BLaER1 (cell line): ENCODE data around the gene RUVBL2.

Experiments
- H3K27ac ChIP-seq: shearing (Covaris generic); formaldehyde crosslinking; 2 replicates; pipeline ENCODE4 v1.8.1; 2022
- H3K27me3 ChIP-seq: shearing (Covaris generic); formaldehyde crosslinking; 2 replicates; pipeline ENCODE4 v1.8.1; 2022
- H3K36me3 ChIP-seq: shearing (Covaris generic); formaldehyde crosslinking; 2 replicates; pipeline ENCODE4 v1.8.1; 2022
- H3K4me1 ChIP-seq: shearing (Covaris generic); formaldehyde crosslinking; 2 replicates; pipeline ENCODE4 v1.8.1; 2022
- H3K4me2 ChIP-seq: shearing (Covaris generic); formaldehyde crosslinking; 2 replicates; pipeline ENCODE4 v1.8.1; 2022
- H3K4me3 ChIP-seq: shearing (Covaris generic); formaldehyde crosslinking; 2 replicates; pipeline ENCODE4 v1.8.1; 2022
- H3K9ac ChIP-seq: shearing (Covaris generic); formaldehyde crosslinking; 2 replicates; pipeline ENCODE4 v1.8.1; 2022
- H3K9me3 ChIP-seq: shearing (Covaris generic); formaldehyde crosslinking; 2 replicates; pipeline ENCODE4 v1.8.1; 2022
- H4K20me1 ChIP-seq: shearing (Covaris generic); formaldehyde crosslinking; 2 replicates; pipeline ENCODE4 v1.8.1; 2022
- Cebpa-rat ChIP-seq: shearing (Covaris generic); IDR thresholded peaks from 2 replicates; pipeline ENCODE4 v1.8.1; 2022

The RUVBL2 gene

DNA sequence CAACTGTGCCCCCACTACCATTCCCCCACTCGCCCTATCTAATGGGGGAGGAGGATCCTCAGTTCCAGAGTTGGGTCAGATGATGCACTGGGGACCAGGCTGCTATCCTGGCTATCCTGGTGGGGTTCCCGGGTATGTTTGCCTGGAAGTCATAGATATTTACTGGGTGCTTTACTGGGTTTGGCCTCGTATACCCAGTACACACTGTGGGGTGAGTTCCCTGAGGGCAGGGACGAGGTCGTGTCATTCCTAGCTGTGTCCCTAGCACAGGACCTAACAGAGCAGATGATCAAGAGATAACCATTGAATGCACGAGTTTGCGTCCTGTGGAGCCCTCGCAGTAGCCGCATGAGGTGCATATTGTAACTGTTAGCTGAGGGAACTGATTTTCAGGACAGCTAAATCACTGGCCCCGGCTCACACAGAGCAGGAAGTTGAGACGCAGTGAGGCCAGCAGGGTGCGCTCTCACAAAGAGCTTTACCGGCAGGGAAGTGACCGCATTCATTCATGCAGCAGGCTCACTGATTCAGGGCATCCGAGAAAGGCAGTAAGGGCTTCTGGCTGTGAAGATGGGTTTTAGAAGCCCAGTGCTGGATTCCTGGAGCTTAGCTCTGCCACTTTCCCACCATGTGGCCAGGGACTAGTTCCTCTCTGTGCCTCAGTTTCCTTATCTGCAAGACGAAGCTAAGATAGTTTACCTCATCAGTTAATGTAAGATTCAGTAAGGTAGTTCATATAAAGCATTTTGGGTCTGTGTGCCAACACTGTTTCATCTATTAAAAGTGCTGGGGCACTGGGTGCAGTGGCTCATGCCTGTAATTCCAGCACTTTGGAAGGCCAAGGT is 6.0 kb downstream of the RUVBL2 start:
- TF ChIP-seq Cebpa-rat: no peak
- Histone ChIP-seq H3K36me3 (peaks cover 72% of the 10 kb centered on the region), H3K4me1 (peaks cover 17% of the 10 kb centered on the region), H3K27me3 (no peaks in the 10 kb centered on the region), H4K20me1 (peaks cover 67% of the 10 kb centered on the region), H3K27ac (no peak overlapping the region), H3K9ac (no peak overlapping the region), H3K9me3 (no peaks in the 10 kb centered on the region), H3K4me2 (no peak overlapping the region), H3K4me3 (no peak overlapping the region)

DNA sequence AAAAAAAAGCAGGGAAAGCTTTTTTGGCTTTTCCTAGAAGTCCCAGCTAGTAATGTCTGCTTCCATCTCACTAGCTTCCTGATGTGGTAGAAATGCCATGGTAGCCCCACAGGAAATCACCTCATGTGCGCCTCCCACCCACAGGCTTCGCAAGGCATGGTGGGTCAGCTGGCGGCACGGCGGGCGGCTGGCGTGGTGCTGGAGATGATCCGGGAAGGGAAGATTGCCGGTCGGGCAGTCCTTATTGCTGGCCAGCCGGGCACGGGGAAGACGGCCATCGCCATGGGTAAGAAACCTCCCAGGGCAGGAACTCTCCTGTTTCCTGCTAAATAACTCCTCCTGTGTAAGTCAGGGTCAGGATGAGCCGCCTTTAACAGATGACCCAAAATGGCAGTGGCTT is 10.4 kb downstream of the RUVBL2 start:
- H3K36me3 ChIP-seq: peaks cover 98% of the 10 kb centered on the region
- peaks cover 38% of the 10 kb centered on the region for H4K20me1 ChIP-seq
- no peak overlapping the region for H3K4me3 ChIP-seq
- no peaks in the 10 kb centered on the region for H3K9me3 ChIP-seq
- no peak for TF ChIP-seq Cebpa-rat
- no peaks in the 10 kb centered on the region for H3K4me1 ChIP-seq
- no peaks in the 10 kb centered on the region for H3K27me3 ChIP-seq
- H3K27ac ChIP-seq: no peak overlapping the region
- H3K9ac ChIP-seq: no peak overlapping the region
- H3K4me2 ChIP-seq: no peak overlapping the region

DNA sequence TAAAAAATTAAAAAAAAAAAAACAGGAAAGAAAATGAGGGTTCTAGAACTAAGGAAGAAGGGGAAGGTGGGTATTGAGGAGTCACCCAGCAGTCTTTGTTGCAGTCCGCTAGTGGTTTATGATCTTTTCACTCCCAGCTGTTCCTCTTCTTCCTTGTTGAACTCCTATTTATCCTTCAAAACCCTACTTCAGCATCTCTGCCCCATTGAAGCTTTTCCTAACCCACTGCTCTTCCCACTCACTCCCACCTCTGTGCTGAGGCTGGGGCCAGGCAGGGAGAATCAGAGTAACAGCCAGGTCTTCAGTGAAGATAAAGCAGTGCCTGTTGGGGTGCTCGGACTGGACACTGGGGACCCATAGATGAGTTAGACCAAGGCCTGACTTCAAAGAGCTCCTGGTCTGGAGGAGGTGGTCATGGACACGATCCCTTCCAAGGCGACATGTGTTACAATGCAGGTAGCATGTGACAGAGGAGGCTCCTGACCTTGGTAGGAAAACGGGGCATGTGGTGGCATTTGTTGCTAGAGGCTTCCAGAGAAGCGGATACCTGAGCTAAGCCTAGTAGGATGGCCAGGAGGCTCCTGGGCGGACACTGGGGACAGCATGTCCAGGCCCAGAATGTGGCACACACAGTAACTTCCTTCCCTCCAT is 11.4 kb downstream of the RUVBL2 start:
- Histone ChIP-seq H3K4me1 (no peaks in the 10 kb centered on the region), H4K20me1 (peaks cover 28% of the 10 kb centered on the region), H3K4me2 (no peak overlapping the region), H3K4me3 (no peak overlapping the region), H3K9me3 (no peaks in the 10 kb centered on the region), H3K36me3 (peaks cover 98% of the 10 kb centered on the region), H3K27ac (no peak overlapping the region), H3K9ac (no peak overlapping the region), H3K27me3 (no peaks in the 10 kb centered on the region)
- no peak for TF ChIP-seq Cebpa-rat

DNA sequence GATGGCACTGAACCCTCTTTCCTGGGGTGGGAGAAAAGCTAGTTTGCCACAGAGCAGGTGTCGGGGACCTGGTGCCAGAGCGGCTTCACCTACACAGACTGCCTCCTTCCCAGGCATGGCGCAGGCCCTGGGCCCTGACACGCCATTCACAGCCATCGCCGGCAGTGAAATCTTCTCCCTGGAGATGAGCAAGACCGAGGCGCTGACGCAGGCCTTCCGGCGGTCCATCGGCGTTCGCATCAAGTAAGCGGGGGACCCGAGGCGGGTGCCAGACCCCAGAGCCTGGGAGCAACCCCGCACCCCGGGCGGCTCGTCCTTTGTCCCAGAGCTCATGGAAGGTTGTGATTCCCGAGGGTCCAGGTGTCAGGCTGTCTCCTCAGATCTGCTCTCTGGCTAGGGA is 13.2 kb downstream of the RUVBL2 start:
- TF ChIP-seq Cebpa-rat: no peak
- Histone ChIP-seq H3K4me3 (no peak overlapping the region), H3K27ac (no peak overlapping the region), H3K9ac (no peak overlapping the region), H3K4me1 (no peaks in the 10 kb centered on the region), H3K9me3 (no peaks in the 10 kb centered on the region), H3K27me3 (no peaks in the 10 kb centered on the region), H4K20me1 (peaks cover 28% of the 10 kb centered on the region), H3K36me3 (peaks cover 99% of the 10 kb centered on the region), H3K4me2 (no peak overlapping the region)

DNA sequence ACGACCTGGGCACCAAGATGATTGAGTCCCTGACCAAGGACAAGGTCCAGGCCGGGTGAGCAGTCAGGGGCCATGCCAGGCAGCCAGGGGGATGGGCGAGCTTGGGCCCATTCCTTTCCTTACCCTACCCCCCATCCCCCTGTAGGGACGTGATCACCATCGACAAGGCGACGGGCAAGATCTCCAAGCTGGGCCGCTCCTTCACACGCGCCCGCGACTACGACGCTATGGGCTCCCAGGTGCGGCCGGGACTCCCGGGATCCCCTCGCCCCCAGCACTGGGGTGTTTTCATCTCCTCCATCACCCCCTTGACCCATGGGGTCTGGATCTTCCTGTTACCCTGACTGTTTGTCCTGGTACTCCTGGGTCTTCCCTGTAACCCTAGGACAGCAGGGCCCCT is 16.1 kb downstream of the RUVBL2 start:
- H3K4me3 ChIP-seq: no peak overlapping the region
- H3K4me2 ChIP-seq: no peak overlapping the region
- peaks cover 35% of the 10 kb centered on the region for H4K20me1 ChIP-seq
- H3K27ac ChIP-seq: no peak overlapping the region
- H3K9ac ChIP-seq: no peak overlapping the region
- TF ChIP-seq Cebpa-rat: no peak
- H3K4me1 ChIP-seq: no peaks in the 10 kb centered on the region
- no peaks in the 10 kb centered on the region for H3K27me3 ChIP-seq
- peaks cover 99% of the 10 kb centered on the region for H3K36me3 ChIP-seq
- H3K9me3 ChIP-seq: no peaks in the 10 kb centered on the region

DNA sequence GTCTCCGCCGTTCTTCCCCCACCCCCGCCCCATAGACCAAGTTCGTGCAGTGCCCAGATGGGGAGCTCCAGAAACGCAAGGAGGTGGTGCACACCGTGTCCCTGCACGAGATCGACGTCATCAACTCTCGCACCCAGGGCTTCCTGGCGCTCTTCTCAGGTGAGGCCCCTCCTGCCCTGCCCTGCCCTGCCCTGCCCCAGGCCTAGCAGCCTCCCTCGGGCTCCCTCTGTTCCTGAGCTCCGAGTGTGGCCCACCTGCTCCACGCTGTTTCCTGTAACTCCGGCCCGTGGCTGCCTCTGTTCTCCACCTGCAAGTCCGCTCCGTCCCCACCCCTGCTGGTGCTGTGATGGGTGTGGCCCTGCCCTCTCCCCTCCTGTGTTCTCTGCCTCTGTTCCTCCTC is 16.8 kb downstream of the RUVBL2 start:
- Histone ChIP-seq H3K4me2 (no peak overlapping the region), H4K20me1 (peaks cover 35% of the 10 kb centered on the region), H3K9ac (no peak overlapping the region), H3K4me3 (no peak overlapping the region), H3K36me3 (peaks cover 99% of the 10 kb centered on the region), H3K27ac (no peak overlapping the region), H3K27me3 (no peaks in the 10 kb centered on the region), H3K9me3 (no peaks in the 10 kb centered on the region), H3K4me1 (no peaks in the 10 kb centered on the region)
- TF ChIP-seq Cebpa-rat: no peak

DNA sequence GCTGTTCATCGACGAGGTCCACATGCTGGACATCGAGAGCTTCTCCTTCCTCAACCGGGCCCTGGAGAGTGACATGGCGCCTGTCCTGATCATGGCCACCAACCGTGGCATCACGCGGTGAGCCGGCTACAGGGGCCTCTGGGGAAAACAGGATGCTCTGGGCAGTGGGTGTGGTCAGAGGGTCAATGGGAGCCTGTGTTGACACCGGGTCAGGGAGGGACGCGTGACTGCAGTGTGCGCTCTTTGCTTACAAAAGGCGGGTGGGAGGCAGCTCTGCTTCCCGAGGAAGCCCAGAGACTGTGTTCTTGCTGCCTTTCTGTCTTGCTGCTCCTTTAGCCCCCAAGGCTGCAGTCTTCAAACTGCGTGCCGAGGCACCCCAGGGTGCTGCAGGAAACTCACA is 17.5 kb downstream of the RUVBL2 start:
- no peak overlapping the region for H3K27ac ChIP-seq
- H3K36me3 ChIP-seq: peaks cover 99% of the 10 kb centered on the region
- no peak overlapping the region for H3K4me2 ChIP-seq
- H3K4me1 ChIP-seq: no peaks in the 10 kb centered on the region
- no peaks in the 10 kb centered on the region for H3K9me3 ChIP-seq
- H4K20me1 ChIP-seq: peaks cover 42% of the 10 kb centered on the region
- H3K4me3 ChIP-seq: no peak overlapping the region
- no peak overlapping the region for H3K9ac ChIP-seq
- H3K27me3 ChIP-seq: no peaks in the 10 kb centered on the region
- no peak for TF ChIP-seq Cebpa-rat

DNA sequence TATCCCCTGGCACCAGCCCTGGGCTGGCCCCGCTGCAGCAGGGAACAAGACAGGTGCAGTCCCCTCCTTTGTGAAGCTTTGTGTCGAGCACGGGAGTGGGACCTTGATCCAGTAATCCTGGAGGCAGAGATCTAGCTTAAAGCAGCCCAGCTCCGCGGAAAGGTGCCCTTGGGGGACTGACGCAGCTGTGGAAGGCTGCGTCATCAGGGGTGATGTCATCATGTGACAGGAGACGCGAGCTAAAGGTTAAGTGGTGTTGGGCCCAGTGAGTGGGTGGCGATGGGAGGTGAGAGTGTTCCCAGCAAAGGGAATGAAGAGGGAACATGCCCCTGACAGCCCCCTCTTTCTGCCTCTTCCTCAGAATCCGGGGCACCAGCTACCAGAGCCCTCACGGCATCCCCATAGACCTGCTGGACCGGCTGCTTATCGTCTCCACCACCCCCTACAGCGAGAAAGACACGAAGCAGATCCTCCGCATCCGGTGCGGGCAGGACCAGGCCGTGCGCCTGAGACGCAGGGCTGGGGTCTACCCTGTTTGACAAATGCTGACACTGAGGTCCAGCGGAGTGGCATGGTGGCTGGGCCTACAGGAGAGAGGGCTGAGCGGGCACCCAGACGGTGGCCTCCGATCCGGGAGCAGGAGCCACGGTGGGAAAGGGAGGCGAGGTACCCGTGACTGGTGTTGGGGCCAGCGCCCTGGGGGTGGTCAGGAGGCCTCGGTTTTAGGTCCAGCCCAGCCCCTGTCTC is 20.6 kb downstream of the RUVBL2 start:
- TF ChIP-seq Cebpa-rat: no peak
- Histone ChIP-seq H4K20me1 (peaks cover 65% of the 10 kb centered on the region), H3K9me3 (no peaks in the 10 kb centered on the region), H3K4me1 (peaks cover 21% of the 10 kb centered on the region), H3K36me3 (peaks cover 79% of the 10 kb centered on the region), H3K9ac (no peak overlapping the region), H3K4me2 (no peak overlapping the region), H3K27ac (no peak overlapping the region), H3K4me3 (no peak overlapping the region), H3K27me3 (peaks cover 24% of the 10 kb centered on the region)

DNA sequence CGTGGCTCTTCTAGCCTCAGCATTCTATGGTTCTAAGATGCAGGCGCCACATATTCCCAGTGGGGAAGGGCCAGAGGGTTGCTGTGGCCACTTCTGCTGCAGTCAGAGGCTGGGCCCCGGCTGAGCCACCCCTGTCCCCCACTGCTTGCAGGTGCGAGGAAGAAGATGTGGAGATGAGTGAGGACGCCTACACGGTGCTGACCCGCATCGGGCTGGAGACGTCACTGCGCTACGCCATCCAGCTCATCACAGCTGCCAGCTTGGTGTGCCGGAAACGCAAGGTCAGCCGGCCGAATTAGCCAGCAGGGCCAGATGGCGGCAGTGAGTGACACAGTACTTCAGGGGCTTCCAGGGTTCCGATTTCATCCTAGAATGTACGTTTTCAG is 21.2 kb downstream of the RUVBL2 start:
- Histone ChIP-seq H3K4me2 (no peak overlapping the region), H4K20me1 (peaks cover 65% of the 10 kb centered on the region), H3K4me3 (no peak overlapping the region), H3K4me1 (peaks cover 26% of the 10 kb centered on the region), H3K36me3 (peaks cover 73% of the 10 kb centered on the region), H3K9me3 (no peaks in the 10 kb centered on the region), H3K27me3 (peaks cover 30% of the 10 kb centered on the region), H3K9ac (no peak overlapping the region), H3K27ac (no peak overlapping the region)
- no peak for TF ChIP-seq Cebpa-rat
